ENCODE measurements around the gene SCT. TPM values are rescaled to one million over a fixed set of nuclear protein-coding genes. Genes with fewer than 3 reads are reported as not detected.

The SCT gene
- total and polyA plus RNA-seq, 2 of the 8 experiments (the other 6 are each of a cell fraction or from before 2014, with no cell fraction given): 1.7 to 2.0 TPM

DNA sequence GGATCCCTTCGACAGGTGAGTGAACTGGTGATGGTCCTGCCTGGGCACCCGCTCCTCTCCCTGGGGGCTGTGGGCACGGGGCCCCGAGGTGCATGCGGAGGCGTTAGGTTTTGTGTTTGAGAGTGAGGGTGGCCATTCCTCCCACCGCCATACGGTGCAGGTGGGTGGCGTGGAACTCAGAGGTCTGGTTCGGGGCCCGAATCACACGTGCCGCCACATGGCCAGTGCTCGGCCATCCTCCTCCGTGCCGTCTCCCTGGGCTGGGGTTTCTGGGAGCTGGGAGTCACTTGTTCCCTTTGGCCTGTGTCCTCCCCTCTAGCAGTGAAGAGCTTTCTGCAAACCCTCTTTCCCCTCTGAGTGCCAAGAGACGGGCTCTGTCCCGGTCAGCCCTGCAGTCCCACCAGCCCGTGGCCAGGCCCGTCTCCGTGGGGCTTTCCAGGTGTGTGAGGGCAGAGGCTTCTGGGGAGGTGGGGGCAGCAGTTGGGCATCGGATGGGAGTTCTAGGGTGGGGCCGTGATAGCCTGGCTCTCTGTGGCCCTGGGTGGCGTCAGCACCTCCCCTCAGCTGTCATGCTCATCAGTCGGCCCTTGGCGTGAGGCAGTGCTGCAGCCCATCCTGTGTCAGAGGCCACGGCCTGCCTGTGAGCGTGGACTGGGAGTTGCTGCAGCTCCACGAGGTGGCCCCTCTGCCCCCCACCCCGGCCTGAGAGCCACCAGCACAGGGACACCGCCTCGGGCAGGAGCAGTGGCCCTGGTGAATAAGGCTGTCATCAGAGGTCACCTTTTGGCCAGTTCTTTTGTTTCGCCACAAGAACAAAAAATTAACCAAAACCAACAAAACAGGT, 21.5 kb downstream of the SCT start:
- H2BK120ac ChIP-seq (replicated peaks; ENCODE audit: low read depth, low read length): no peak overlapping the region
- H3K27ac ChIP-seq (ENCODE audit: low read depth, low read length): no peak overlapping the region
- no peak overlapping the region for H4K5ac ChIP-seq (ENCODE audit: insufficient read length, low read depth, low read length)
- H3K27me3 ChIP-seq (replicated peaks in 1 of 4; ENCODE audit: control insufficient read depth in 3 of 4, extremely low read depth in 1 of 4, insufficient read depth in 3 of 4, low read length in 3 of 4): no peaks in the 10 kb centered on the region
- no peak overlapping the region for H3K23ac ChIP-seq (ENCODE audit: insufficient read length)
- H3K4me1 ChIP-seq (replicated peaks in 1 of 4; ENCODE audit: control insufficient read depth in 3 of 4, insufficient read depth in 4 of 4, low read length in 3 of 4): no peaks in the 10 kb centered on the region
- H3K9ac ChIP-seq (replicated peaks in 1 of 4; ENCODE audit: extremely low read depth in 1 of 4, low read depth in 3 of 4, low read length in 3 of 4): no peak overlapping the region
- H4K8ac ChIP-seq (ENCODE audit: extremely low read depth, insufficient read depth, low read length): no peak overlapping the region
- H2BK15ac ChIP-seq (ENCODE audit: low read length): no peak overlapping the region
- H3K79me1 ChIP-seq (ENCODE audit: low read depth, low read length): peaks cover 4% of the 10 kb centered on the region; the same call in 1 of the 2 replicates
- H2AFZ ChIP-seq (ENCODE audit: low read length): no peak overlapping the region
- no peak overlapping the region for H3K56ac ChIP-seq (replicated peaks; ENCODE audit: insufficient read length, low read depth, low read length)
- H3K14ac ChIP-seq (ENCODE audit: insufficient read length): no peak overlapping the region
- no peak overlapping the region for H3K4me2 ChIP-seq (ENCODE audit: insufficient read depth in 1 of 2, low read depth in 2 of 2, low read length in 2 of 2)
- no peak overlapping the region for H2AK5ac ChIP-seq (ENCODE audit: low read depth, low read length)
- POLR2A ChIA-PET (ENCODE audit: partially characterized antibody): interaction anchor here (1.6 kb wide), 1 partner anchor 33 kb away, joined by 4 read pairs; no protein-coding TSS in a partner anchor
- TF ChIP-seq CEBPB (IDR thresholded peaks at IDR 0.05; ENCODE audit: low read depth, low read length): no peak
- no peak for TF ChIP-seq CBX8 (IDR thresholded peaks at IDR 0.05; ENCODE audit: borderline replicate concordance, low read depth, low read length)
- TF ChIP-seq BRCA1 (IDR thresholded peaks at IDR 0.05; ENCODE audit: low read depth, low read length): no peak
- TF ChIP-seq YY1 (IDR thresholded peaks at IDR 0.05; ENCODE audit: low read depth, low read length): no peak
- TF ChIP-seq RAD21 (IDR thresholded peaks at IDR 0.05 in 1 of 2, conservative IDR thresholded peaks at IDR 0.05 in 1 of 2; ENCODE audit: low read depth in 2 of 2, low read length in 2 of 2): no peak
- no peak for TF ChIP-seq EZH2 (IDR thresholded peaks at IDR 0.05; ENCODE audit: low read depth, low read length, severe bottlenecking)
- no peak for TF ChIP-seq PHF8 (conservative IDR thresholded peaks at IDR 0.05; ENCODE audit: low read depth, low read length)
- no peak overlapping the region; the same call in 1 of the 2 replicates for H2BK5ac ChIP-seq (ENCODE audit: low read depth, low read length)
- H2BK20ac ChIP-seq (ENCODE audit: low read length): no peak overlapping the region
- H3K4me3 ChIP-seq (ENCODE audit: extremely low read depth in 1 of 4, insufficient read depth in 2 of 4, low read depth in 3 of 4, low read length in 4 of 4): no peak overlapping the region
- no peaks in the 10 kb centered on the region for H3K79me2 ChIP-seq (ENCODE audit: control insufficient read depth in 1 of 2, insufficient read depth in 2 of 2, low read length in 2 of 2)
- H3K36me3 ChIP-seq (ENCODE audit: control insufficient read depth in 2 of 4, insufficient read depth in 4 of 4, low read length in 3 of 4): peaks cover 29 to 79% (median 61%) of the 10 kb centered on the region in 4 experiments
- no peak for DNase-seq (ENCODE audit: low read depth in 1 of 2, low spot score in 2 of 2)
- H3K23me2 ChIP-seq (ENCODE audit: low read depth, low read length): no peaks in the 10 kb centered on the region
- peaks cover 4 to 20% of the 10 kb centered on the region in 2 experiments for H4K20me1 ChIP-seq (replicated peaks in 1 of 2; ENCODE audit: control insufficient read depth in 1 of 2, insufficient read depth in 2 of 2, low read length in 2 of 2)
- no peaks in the 10 kb centered on the region for H3K9me3 ChIP-seq (ENCODE audit: insufficient read depth in 2 of 2, low read depth in 1 of 2, low read length in 1 of 2)
- FAIRE-seq: no peak
- H2BK12ac ChIP-seq (ENCODE audit: low read depth, low read length): no peak overlapping the region
- CTCF ChIA-PET (ENCODE audit: partially characterized antibody): interaction anchor here (0.6 to 1.3 kb wide), 3 partner anchors 11 to 51 kb away, joined by 3 to 4 read pairs (median 3); no protein-coding TSS in a partner anchor
- H4K91ac ChIP-seq (replicated peaks; ENCODE audit: insufficient read length, low read length): no peak overlapping the region
- H3K18ac ChIP-seq (ENCODE audit: extremely low read depth, low read length): no peak overlapping the region
- 94% methylated on average over 33 of the region's 33 CpGs; no CpG with 5 or more reads in 1 of the 2 experiments for WGBS, 2 experiments (ENCODE audit: extremely low coverage in 1 of 2, insufficient coverage in 1 of 2, insufficient read length in 1 of 2, insufficient replicate concordance in 2 of 2, low coverage in 1 of 2, low lambda C conversion rate in 2 of 2, missing lambda C conversion rate in 1 of 2)
- H3K4ac ChIP-seq (replicated peaks; ENCODE audit: insufficient read length, low read depth, low read length): no peak overlapping the region
